Activated T-helper 9 cell treated with anti-CD3 and anti-CD28 coated beads, Interleukin-2, amount 50 U/mL, for 16 hours (primary cell): ENCODE results near the gene CIAPIN1.
"Not testable (repeated sequence)": the region's sequence is repeated elsewhere in the genome, so short reads cannot be mapped to it uniquely, and the experiment has no call there.

Experiments
- DNase-seq: peaks from one replicate; pipeline ENCODE4 v3.0.0-alpha.2; 2020; ENCODE audit warnings: low read depth

Gene CIAPIN1

DNA sequence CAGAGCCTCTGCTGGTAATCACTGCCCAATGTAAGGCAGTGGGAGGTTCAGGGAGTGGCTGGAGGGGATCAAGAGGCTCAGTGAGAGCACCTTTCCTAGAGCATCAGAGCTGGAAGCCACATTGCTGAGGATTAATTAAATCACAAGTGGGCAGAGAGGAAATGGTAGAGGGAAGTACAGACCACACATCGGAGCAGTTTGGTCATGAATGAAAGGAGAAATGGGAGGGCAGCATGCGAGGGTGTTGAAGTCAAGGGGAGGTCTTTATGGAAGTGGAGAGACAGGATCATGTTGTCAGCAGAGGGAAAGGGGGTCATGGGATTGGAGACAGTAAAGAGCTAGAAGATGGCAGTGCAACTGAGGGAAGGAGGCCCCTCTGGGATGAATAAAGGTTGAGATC lies 40.3 kb downstream of the CIAPIN1 start:
- DNase-seq = no peak

DNA sequence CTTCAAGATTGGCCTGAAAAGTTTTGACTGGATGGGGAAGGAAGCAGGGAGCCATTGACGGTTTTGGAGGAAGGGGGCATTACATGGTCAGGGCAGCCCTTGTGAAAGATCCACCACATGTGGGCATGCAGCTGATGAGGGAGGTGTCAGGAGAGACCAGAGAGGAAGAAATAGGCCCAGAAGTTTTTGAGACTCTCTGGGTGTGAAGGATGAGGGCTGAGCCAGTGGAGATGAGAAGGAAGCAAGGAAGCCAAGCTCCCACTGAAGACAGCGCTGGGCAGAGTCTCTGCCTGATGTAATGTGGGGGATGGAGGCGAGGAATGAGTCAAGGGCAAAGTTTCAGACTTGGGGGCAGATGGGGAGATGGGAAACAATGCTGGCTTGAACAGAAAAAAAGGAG lies 42.1 kb downstream of the CIAPIN1 start:
- DNase-seq = no peak

DNA sequence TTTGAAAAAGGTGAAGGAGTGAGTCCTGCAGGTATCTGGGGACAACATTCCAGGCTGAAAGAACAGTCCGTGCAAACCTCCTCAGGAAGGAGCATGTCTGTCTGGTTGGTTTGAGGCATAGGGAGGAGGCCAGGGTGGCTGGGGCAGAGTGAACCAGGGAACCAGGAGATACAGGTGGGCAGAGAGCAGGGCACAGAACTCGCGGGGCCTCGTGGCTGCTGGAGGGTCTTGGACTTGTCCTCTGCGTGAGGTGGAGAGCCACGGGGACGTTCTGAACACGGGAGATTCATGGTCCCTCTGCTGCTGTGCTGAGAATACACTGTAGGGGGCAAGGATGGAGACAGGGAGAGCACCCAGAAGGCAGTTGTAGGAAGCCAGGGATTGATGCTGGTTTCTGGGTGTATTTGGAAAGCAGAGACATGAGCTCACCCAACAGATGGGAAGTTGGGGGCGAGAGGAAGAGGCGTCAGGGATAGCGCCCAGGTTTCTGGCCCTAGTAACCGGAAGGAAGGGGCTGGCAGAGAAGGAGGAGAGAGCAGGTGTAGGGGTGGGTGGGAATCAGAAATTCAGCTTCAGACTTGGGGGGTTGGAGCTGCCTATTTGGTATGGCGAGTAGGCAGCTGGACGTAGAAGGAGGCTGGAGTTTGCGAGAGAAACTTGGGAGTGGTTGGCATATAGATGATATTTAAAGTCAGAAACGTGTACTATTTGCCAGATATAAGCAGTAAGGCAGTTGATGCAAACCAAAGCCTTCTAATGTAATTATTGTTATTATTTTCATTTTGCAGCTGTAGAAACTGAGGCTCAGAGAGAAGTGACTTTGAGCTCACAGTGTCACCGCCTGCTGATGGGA lies 43.0 kb downstream of the CIAPIN1 start, which contains the start of gene CCL17:
CCL17 (plus strand) TSS at position 803 of the 853 bp plus-strand sequence. CDS start 9,166 bp downstream, outside the sequence.
- DNase-seq = no peak

DNA sequence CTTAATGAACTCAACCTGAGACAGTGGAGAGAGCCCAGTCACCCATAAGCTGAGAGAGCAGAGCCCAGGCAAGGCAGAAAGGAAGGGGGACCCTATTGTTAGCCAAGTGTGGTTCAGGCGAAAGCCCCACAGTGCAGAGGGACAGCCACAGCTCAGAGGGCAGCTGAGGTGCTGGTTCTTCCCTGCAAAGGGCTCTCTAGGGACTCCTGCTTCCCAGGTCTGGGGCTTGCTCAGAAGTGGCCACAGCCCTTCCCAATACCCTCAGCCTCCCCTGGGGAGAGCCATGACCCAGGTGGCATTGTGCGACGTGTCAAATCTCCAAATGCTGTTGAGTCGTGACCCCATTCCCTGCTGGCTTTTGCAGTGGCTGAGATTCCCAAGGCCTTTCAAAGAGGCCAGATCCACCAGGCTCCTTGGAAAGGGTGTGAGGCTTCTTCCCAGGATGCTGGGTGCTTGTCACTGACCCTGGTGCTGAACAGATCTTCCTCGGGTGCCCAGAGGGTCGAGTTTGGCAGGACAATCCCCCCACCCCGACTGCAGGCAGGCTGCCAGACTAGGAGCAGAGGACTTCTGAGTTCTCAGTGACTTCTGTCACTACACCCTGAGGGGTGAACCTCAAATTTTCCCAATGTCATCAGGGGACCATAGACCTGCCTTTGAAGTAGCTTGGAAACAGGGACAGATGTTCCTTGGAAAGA lies 45.1 kb downstream of the CIAPIN1 start:
- no peak for DNase-seq

DNA sequence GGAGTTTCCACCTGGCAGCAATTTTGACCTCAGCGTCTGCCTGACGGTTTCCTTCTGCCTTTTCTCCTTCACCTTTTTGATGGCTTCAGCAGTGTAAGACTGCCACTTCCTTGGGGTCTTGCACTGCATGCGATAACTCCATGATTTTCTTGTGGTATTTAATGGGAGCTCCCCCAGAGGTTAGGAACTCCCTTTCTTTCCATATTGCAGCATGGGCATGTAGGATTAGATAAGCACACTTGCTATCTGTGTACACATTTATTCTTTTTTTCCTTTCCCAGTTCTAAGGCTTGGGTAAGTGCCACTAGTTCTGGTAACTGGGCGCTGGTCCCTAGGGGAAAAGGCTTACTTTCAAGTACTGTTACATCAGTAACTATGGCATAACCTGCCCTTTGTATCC lies 49.7 kb downstream of the CIAPIN1 start:
- not testable (repeated sequence) for DNase-seq

DNA sequence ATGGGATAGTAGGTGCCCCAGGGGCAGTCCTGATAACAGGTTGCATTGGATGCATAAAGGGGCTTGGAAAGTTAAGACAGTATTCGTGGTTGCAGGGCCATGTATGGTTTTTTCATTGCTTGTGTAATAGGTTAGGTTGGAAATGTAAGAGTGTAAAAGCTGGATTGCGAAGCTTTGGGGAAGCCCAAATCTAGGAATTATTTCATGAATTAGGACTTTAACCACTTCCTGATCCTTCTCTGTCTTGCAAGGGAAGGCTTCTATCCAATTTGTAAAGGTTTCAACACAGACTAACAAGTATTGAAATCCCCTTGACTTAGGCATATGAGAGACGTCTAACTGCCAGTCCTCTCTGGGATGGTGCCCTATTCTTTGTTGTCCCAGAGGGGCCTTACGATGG lies 50.4 kb downstream of the CIAPIN1 start:
- no peak for DNase-seq

DNA sequence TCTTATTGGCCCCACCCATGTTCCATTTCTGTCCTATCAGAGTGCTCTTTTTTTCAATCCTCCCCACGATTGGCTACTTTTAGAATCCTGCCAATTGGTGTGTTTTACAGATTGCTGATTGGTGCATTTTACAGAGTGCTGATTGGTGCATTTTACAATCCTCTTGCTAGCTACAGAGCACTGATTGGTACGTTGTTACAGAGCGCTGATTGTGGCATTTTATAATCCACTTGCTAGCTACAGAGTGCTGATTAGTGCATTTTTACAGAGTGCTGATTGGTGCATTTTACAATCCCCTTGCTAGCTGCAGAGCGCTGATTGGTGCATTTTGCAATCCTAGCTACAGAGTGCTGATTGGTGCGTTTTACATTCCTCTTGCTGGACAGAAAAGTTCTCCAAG lies 52.2 kb downstream of the CIAPIN1 start:
- DNase-seq = no peak

DNA sequence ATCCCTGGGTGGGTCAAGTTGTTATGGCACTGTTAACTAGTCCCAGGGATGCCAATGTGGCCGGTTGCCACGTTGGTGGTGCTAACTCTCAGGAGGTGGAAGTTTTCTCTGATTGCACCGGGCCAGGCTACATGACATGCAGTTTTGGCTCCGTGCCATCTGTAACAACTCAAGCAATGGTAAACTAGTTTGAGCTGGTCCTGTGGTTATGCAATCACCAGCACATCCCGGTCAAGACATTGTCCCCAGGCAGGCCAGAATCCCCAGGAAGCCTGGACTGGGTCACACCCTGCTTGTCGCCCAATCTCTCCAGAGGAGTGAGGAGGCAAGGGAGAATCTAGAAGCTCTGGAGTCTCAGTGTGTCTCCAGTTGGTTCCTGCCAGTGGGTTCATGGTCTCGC lies 52.7 kb downstream of the CIAPIN1 start:
- DNase-seq = no peak

DNA sequence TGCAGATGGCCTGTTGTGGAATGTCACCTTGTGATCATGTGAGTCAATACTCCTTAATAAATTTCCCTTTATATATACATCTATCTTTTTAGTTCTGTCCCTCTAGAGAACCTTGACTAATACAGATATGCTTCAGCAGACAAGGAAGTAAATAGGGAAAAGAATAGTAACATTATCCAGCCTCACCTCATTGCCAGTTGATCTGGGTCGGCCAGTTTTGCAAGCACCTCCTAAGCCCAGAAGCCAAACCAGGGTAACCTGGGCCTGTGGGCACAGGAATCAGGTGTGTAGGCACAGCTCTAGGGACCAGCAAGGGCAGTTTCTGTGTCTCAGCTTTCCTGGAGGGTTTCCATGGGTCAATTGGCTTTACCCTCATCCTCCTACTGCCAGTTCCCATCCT lies 54.5 kb downstream of the CIAPIN1 start:
- DNase-seq = no peak

DNA sequence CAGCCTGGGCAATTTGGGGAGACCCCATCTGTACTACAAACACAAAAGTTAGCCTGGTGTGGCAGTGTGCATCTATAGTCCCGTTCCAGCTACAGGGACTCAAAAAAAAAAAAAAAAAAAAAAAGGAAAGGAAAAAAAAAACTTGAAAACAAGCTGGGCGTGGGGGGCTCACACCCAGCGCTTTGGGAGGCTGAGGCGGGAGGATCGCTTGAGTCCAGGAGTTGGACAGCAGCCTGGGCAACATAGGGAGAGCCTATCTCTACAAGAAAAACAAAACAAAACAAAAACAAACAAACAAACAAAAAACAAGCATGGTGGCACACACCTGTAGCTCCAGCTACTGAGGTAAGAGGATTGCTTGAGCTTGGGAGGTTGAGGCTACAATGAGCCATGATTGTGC lies 55.5 kb downstream of the CIAPIN1 start:
- no peak for DNase-seq

DNA sequence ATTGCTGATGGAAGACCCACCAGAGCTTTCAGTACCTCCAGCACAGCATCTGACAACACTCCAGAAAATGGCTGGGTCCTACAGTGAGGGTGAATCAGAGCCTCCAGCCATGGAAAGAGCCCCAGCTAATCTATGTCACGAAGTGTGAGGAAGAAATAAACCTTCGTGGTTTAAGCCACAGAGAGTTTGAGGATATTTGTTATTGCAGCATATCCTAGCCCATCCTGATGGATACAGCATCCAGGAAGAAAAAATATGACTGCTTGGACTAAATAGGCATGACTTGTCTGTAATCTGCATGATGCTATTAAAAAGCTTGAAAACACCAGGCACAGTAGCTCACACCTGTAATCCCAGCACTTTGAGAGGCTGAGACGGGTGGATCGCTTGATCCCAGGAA lies 55.9 kb downstream of the CIAPIN1 start:
- DNase-seq = no peak

DNA sequence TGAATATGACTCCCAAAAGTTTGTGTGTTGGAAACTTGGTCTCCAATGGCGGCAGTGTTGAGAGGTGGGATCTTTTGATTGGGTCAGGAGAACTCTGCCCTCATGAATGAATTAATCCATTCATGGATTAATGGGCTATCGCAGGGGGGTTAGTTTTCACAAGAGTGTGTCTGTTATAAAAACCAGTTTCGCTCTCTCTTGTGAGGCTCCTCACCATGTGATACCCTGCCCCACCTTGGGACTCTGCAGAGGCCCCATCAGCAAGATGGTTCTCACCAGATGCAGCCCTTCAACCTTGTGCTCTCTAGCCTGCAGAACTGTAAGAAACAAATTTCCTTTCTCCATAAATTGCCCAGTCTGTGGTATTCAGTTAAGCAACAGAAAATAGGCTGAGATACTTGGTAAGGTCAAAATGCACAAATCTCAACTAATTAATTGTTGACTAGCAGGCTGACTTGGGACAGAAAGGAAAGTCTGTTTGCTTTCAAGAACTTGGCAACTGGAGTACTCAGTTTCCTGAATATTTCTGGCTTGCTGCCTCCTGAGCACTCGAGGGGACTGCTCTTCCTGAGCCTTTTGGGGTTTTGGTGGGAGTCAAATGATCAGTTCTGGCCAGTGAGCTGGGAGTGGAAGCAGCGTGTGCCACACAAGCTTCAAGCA lies 56.4 kb downstream of the CIAPIN1 start:
- no peak for DNase-seq

DNA sequence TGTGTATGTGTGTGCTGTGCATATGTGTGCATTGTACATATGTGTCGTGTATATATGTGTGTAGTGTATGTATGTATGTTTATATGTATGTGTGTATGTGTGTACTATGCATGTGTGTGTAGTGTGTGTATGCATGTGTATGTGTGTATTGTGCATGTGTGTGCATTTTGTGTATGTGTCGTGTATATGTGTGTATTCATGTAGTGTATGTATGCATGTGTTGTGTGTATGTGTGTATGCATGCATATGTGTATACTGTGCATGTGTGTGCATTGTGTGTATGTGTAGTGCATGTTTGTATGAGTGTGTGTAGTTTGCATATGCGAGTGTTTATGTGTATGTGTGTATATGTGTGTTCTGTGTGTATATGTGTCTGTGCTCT lies 58.1 kb downstream of the CIAPIN1 start:
- DNase-seq = no peak

DNA sequence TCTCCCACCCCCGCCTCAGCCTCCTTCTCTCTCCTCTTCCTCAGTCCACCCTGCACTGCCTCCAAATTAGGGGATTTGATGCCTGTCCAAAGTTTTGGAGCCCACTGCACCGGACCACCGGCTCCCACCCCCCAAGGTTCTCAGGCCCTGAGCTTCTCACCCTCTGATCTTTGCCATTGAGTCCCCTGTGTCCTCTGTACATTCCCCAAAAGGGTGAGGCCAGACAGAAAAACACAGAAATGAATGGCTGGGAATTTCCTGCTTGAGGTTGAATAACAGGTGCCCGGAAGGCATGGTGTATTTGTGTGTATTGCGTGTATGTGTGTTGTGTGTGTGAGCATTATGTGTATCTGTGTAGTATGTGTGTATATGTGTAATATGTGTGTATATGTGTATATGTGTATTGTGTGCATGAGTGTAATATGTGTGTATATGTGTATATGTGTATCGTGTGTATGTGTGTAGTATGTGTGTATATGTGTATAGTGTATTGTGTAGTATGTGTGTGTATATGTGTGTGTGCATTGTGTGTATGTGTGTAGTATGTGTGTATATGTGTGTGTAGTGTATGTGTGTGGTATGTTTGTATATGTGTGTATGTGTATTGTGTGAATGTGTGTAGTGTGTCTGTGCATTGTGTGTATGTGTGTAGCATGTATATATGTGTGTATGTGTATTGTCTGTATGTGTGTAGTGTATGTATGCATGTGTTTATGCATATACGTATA lies 58.7 kb downstream of the CIAPIN1 start:
- no peak for DNase-seq

DNA sequence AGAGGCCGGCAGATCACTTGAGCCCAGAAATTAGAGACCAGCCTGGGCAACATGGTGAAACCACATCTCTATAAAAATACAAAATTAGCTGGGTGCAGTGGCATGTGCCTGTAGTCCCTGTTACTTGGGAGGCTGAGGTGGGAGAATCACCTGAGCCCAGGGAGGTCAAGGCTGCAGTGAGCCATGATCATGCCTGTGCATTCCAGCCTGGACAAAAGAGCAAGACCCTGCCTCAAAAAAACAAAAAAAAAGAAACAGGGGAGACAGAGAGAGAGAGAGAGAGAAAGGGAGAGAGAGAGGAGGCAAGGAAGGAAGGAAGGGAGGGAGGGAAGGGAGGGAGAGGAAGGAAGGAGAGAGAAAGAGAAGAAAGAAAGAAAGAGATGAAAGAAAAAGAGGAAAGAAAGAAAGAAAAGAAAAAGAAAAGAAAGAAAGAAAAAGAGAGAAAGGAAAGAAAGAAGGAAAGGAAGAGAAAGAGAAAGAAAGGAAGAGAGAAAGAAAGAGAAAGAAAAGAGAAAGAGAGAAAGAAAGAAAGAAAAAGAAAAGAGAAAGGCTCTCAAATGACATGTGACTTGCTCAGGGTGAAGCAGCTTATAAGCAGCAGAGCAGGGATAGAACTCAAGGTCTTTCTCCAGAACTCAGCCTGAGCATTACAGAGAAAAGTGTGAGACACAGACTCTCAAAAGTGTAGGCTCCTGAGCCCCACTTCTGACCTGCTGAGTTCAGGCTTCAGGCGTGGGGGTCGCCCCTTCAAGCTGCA lies 59.4 kb downstream of the CIAPIN1 start:
- DNase-seq = no peak

DNA sequence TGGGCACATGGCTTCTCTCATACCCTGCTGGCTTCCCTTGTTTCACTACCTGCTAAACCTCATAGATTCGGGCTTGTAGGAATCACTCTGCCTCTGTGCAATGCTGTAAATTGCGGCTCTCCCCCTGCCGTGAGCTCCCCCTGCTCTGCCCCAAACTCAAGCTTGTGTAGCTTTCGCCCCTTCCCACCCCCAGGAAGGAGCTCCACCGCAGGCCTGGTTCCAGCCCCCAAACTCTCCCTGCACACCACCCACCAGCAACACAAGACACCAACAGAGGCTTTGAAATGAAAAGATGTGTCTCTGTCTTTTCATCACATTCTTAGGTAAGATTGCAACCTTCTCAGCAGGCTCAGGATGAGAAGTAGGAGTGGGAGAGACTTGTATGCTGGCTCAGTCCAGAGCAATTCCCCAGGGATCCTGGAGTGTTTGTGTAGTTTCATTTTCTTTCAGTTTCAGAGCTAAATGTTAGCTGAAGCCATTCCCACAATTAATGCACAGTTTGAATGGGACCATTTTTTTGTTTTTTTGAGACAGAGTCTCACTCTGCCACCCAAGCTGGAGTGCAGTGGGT lies 60.7 kb downstream of the CIAPIN1 start:
- no peak for DNase-seq

DNA sequence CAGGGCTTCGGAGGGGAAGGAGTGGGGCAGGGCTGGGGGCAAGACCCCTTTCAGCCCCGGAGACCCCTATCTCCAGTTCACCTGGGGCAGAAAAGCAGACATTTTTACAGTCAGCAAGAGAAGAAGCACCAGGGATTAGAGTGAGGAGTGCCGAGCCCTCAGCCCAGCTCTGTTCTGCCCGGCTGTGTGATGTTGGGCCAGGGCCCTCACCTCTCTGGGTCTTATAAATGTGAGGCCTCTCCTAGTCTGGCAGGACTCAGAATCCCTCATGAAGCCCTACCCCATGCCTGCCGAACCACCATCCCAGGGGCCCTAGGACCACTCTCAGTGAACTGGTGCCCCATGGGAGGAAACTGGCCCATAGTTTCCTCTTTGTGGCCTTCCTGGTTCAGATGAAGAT lies 62.1 kb downstream of the CIAPIN1 start:
- no peak for DNase-seq

DNA sequence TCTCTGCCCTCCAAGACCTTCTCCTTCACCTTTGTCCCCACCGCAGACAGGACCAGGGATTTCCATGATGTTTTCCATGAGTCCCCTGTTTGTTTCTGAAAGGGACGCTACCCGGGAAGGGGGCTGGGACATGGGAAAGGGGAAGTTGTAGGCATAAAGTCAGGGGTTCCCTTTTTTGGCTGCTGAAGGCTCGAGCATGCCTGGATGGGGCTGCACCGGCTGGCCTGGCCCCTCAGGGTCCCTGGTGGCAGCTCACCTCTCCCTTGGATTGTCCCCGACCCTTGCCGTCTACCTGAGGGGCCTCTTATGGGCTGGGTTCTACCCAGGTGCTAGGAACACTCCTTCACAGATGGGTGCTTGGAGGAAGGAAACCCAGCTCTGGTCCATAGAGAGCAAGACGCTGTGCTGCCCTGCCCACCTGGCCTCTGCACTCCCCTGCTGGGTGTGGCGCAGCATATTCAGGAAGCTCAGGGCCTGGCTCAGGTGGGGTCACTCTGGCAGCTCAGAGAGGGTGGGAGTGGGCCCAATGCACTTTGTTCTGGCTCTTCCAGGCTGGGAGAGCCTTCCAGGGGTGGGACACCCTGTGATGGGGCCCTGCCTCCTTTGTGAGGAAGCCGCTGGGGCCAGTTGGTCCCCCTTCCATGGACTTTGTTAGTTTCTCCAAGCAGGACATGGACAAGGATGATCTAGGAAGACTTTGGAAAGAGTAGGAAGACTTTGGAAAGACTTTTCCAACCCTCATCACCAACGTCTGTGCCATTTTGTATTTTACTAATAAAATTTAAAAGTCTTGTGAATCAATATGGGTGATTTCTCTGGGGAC lies 62.7 kb downstream of the CIAPIN1 start:
- no peak for DNase-seq

DNA sequence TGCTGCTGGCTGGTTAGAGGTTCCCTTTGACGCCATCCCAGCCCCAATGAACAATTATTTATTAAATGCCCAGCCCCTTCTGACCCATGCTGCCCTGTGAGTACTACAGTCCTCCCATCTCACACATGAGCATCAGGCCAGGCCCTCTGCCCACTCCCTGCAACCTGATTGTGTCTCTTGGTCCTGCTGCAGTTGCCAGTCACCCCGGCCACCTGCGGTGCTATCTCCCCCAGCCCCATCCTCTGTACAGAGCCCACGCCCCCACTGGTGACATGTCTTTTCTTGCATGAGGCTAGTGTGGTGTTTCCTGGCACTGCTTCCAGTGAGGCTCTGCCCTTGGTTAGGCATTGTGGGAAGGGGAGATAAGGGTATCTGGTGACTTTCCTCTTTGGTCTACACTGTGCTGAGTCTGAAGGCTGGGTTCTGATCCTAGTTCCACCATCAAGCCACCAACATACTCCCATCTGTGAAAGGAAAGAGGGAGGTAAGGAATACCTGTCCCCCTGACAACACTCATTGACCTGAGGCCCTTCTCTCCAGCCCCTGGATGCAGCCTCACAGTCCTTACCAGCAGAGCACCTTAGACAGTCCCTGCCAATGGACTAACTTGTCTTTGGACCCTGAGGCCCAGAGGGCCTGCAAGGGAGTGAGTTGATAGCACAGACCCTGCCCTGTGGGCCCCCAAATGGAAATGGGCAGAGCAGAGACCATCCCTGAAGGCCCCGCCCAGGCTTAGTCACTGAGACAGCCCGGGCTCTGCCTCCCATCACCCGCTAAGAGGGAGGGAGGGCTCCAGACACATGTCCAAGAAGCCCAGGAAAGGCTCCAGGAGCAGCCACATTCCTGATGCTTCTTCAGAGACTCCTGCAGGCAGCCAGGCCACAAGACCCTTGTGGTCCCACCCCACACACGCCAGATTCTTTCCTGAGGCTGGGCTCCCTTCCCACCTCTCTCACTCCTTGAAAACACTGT lies 63.6 kb downstream of the CIAPIN1 start:
- no peak for DNase-seq
